ENCODE measurements around the gene LYST.

- TF ChIP-seq CTCF (IDR thresholded peaks at IDR 0.05) (no peak), POLR2A (IDR thresholded peaks at IDR 0.05; ENCODE audit: low read depth) (no peak)
Measured at GRCh38 chr1:235781807-235782206, 84.9 kb downstream of the LYST start.
